DLD1 (cell line): ENCODE measurements around the gene ERG.

Experiments used
- in situ Hi-C: cut with HindIII; loops from 2 replicates; pipeline ENCODE4 v1.10.0; 2017; ENCODE audit warnings: low sequenced_read_pairs

The ERG gene

DNA sequence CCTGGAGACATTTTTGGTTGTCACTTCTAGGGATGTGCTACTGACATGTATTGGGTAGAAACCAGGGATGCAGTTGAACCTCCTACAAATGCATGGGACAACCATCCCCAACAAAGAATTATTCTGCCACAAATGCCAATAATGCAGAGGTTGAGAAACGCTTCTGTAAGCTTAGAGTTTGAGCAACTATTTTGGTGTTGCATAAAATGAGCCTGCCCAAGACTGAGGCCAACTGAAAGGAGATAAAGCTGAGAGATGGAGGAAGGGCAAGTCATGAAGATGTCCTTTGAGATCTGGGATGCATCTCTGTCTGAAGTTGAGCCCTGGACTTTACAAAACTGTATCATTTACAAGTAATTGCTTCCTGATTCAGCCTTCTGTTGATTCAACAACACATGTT lies 134.6 kb downstream of the ERG start:
- in situ Hi-C loops: loop anchor here (25.0 kb wide), 1 partner anchor 651 kb away; no protein-coding TSS in a partner anchor

DNA sequence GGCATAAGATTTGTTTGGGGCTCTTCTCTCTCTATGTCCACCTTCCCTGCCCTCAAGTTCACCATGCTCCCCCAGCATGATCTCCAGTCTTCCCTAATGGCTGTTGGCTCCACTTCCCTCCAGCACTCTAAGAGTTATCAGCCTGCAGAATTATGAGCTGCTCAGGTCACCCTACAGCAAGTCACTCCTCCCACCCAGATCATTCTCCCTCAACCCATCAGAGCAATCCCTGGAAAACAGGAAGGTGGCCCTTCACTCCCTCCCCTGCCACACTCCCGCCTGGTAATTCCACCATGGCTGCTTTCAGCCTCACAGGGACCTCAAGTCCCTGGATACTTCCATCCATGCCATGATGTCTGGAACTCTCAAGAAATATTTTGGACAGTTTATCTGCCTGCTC lies 137.0 kb downstream of the ERG start:
- in situ Hi-C loops: loop anchor here (25.0 kb wide), 1 partner anchor 649 kb away; no protein-coding TSS in a partner anchor

DNA sequence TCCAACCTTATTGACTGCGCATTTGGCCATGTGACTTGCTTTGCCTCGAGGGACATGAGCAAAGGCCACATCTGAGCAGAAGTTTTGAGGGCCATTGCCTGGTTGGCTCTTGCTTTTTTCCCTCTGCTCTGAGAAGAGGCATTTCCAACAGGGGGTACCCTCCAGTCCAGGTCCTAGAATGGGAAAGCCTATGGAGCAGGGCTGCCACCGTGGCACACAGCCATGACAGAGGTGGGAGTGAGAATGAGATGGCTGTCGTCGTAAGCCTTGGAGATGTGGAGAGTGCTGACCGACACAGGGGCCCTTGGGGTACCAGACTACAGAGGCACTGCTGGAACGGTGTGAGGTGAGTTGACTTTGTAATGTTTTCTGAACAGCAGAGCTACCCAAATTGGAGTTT lies 138.4 kb downstream of the ERG start:
- in situ Hi-C loops: loop anchor here (5.0 to 25.0 kb wide), 3 partner anchors 133 to 745 kb away; no protein-coding TSS in a partner anchor

DNA sequence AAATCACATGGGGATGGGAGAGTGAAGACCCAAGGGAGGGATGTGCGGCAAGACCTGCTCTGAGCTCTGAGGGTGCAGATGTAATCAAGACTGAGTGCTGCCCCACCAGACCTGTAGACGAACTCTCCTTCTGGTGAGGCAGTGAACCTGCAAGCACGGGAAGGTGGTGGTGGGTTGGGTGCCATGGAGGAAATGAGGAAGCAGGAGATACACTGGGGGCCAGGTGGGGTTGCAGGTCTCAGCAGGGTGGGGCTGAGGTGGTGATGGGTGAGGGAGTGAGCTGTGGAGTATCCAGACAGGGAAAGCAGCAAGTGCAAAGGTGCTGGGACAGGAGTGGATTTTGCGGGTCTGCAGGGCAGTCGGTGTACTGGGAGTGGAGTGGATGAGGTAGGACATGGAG lies 139.2 kb downstream of the ERG start:
- in situ Hi-C loops: loop anchor here (5.0 to 25.0 kb wide), 3 partner anchors 132 to 744 kb away; no protein-coding TSS in a partner anchor

DNA sequence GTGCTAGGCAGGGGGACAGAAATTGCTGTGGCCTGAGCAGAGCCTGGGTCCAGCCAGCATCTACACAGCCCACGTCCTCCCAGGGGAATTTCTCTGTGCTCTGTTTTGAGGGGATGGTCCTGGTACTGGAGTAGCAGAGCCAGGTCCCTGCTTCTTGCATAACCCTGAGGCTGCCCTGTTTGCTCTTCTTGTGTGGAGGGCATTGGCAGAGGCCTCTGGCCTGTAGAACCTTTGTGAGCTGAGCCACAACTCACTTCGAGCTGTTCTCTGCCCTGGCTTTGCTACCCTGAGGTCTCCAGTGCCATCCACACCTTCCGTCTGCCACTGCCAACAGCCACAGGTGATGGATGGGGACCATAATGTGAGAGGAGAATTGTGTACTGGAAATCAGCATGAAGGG lies 139.6 kb downstream of the ERG start:
- in situ Hi-C loops: loop anchor here (5.0 to 25.0 kb wide), 3 partner anchors 131 to 744 kb away; no protein-coding TSS in a partner anchor

DNA sequence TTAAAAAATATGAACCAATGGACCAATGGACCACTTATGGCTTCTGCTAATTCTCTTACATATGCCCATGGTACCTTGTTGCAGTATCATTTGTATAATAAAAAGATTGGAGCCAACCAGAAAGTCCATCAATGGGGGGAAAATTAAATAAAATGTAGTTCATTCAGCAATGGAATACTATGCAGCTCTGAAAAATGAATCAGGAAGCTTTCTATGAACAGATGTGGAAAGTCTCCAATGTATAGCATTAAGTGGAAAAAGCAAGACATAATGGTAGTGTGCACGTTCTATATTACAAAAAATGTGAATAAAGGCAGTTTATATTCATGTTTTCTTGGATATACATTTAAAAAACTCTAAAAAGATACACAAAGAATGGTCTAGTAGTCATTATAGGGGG lies 140.2 kb downstream of the ERG start:
- in situ Hi-C loops: loop anchor here (5.0 to 25.0 kb wide), 3 partner anchors 131 to 743 kb away; no protein-coding TSS in a partner anchor

DNA sequence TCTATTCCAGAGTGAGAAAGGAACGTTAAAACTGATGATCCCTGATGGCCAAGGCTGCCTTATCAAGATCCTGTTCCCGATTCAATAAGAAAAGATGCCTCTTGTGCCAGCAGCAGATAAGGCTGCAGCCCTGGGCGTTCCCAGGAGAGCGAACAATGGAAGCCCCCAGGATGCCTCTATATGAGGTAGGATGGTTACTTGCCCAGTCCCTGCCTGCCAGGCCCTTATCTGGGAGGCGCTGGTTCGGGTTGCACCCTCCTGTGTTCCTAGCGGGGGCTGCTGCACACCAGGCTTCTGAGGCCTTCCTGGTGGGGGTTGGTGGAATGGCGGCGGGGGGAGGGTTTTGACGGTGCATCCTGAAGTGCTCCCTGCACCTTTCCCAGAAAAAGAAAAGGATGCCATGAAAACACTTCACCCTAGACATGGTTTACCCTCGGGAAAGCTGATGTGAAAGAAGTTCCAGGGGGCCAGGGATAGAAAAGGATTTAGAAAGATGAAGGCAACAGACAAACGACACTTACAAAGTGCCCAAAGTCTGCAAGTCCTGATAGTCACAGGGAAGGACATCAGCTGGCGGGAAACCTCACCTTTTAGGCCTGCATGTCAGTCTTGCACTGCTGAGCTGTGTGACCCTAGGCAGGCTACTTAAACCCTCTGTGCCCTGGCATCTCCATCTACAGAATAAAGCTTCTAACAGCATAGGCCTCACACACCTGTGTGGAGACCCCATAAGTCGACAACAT lies 141.2 kb downstream of the ERG start:
- in situ Hi-C loops: loop anchor here (5.0 to 25.0 kb wide), 3 partner anchors 130 to 742 kb away; no protein-coding TSS in a partner anchor

DNA sequence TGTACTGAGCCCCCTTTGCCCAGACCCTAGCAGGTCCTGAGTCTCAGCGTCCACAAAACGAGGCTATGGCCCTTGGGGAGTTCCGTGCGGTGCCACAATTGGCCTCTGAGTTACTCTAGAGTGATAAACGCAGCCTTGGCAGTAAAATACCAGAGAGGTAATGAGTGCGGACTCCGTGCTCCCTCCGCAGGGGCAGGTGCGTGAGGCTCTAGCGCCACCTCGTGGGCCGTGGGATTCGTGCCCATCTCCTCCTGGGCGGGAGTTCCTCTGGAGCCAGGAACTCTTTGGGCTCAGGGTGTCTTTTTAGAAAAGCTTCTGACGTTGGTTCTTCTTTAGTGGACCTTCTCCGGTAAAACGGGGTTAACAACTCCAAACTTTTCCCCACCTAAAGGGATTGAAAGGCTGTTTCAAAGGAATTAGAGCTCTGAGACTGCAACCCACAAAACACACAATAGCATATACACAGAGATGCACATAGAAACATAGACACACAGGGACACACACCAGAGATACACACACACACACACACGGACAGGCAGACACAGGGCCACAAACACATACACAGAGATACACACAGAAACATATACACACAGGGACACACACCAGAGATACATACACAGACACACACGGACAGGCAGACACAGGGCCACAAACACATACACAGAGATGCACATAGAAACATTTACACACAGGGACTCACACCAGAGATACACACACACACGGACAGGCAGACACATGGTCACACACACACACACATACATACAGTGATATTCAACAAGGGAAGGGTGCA lies 142.1 kb downstream of the ERG start:
- in situ Hi-C loops: loop anchor here (5.0 to 25.0 kb wide), 3 partner anchors 129 to 741 kb away; no protein-coding TSS in a partner anchor

DNA sequence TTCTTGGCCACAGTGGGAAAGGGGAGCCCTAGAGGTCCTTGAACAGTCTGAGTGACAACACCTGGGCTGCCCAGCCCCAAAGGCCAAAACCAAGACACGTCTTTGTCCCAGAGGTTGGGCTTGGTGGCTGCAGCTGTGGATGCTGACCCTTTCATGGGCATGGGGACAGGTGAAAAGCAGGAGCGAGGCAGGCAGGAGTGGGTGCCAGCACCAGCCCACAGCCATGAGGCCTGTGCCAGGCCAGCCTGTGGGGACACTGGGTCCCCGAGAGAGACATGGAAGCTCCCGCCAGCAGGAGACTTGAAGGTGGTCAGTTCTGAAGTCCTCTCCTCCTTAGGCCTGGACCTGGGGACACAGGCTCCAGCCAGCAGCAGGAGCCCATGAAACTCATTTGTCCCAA lies 142.9 kb downstream of the ERG start:
- in situ Hi-C loops: loop anchor here (5.0 to 25.0 kb wide), 3 partner anchors 128 to 741 kb away; no protein-coding TSS in a partner anchor

DNA sequence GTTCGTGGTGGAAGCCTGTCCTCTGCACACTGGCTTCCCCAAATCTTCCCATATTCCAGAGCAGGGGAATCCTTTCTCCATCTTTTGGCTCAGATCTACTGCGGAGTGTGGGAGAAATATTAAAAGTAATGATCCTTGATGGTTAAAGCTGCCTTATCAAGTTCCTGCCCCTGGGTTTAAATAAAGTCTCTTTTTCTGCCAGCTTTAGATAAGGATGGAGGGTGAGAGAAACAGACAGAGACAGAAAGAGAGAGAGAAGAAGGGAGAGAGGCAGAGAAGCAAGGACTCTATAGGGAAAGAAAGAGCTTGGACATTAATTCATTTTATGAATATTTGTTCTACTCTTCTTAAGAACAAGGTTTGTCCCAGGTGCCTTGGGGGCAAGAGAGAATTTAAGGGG lies 143.5 kb downstream of the ERG start:
- in situ Hi-C loops: loop anchor here (5.0 to 25.0 kb wide), 3 partner anchors 127 to 740 kb away; no protein-coding TSS in a partner anchor

DNA sequence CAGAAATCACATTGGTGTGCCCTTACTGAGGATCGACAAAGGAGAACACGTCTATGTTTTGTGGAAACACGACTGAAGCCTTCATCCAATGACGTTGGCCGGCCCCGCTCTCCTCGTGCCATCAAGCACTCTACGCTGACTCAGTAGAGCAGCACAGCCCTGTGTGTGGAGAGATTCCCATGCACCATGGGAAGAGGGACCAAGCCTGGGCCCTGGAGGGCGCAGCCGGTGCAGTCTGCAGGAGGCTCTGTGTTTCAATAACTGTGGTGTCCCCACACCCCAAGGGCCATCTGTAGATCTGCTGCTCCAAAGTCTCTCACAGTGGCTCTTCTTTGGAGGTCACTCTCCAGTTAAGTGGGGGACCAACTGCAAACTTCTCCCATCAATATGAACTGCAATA lies 144.0 kb downstream of the ERG start:
- in situ Hi-C loops: loop anchor here (10.0 to 25.0 kb wide), 2 partner anchors 642 to 739 kb away; no protein-coding TSS in a partner anchor

DNA sequence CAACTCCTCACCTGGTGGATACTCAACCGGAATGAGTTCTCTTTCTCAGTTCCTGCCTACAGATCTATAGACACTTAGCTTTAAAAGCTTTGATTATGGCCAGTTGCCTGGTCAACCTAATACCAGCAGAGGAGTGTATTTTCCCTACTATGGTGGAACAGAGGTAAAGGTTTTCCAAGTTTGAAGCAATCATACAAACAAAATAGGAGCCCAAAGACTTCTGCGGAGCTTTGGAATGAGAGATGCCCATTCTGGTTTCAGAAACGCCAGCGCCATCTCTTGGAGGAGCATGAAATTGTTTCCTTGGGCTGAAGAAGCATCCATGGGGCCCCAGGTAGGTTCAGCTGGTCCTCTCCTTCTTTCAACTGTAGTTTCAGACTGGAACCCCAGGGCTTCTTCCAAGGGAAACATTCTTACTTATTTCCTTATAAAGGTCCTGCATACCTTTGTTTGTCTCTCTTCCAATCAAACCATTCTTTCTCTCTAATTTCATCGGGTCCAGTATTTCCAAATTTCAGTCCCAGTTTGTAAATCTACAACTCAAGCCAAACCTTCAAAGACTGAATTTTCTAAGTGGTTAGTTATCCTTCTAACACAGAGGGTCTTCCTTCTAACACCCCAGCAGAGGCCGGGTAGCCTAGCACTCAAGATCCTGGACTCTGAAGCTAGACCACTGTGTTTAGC lies 145.6 kb downstream of the ERG start:
- in situ Hi-C loops: loop anchor here (10.0 to 25.0 kb wide), 2 partner anchors 640 to 738 kb away; no protein-coding TSS in a partner anchor

DNA sequence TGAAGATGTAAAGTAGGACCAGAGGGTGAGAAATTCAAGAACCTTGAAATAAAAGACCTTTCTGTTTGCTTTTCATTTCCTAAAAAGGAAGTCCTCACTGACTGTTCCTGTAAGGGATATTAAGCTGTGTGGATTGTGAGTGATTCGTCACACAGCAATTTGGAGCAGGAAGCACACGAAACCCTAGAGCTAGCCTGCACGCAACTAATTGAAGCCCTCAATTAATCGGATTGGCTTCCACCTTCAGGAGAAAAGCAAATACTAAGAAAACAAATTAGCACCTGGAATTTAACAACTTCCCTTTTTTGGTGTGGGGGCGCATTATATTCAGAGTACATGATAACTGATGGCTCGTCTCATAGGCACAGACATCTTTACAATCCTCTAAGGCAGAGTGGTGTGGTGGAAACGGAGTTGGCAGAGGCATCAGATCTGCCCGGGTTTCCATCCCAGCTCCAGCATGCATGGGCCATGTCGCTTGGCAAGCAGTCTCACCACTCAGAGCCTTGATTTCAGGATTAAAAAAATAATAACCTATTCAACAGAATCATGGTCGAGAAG lies 146.2 kb downstream of the ERG start:
- in situ Hi-C loops: loop anchor here (10.0 to 25.0 kb wide), 2 partner anchors 640 to 737 kb away; no protein-coding TSS in a partner anchor

DNA sequence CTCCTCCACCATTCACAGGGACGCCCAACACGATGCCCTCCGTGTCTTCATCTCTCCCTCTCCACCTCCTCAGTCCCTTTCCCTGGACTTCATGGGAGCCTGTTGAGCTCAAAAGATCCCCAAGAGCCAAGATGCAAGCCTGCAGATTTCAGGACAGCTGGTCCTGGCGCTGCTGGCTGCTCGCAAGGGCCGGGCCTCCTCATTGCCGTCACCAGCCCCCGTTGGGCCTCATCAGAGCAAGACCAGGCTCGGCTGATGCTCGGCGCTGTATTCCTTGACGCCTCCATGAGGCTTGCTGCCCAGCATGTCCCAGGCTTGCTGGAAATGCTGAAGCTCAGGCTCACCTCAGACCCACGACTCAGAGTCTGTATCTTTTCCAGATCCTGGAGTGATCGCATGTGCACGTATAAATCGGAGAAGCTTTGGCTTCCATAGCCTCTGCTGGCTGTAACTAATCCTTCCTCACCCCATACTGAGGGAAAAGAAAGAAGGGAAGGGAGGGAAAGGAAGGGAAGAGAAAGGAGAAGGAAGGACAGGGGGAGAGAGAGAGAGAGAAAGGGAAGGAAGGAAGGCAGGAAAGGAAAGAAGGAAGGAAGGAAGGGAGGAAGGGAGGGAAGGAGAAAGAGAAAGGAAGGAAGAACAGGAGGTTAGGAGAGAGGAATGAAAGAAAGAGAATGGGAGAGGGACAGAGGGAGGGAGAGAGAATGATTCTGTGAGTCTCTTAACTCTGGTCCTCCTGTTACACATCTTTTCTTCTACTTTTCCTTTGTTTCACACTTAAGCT lies 146.9 kb downstream of the ERG start:
- in situ Hi-C loops: loop anchor here (10.0 to 25.0 kb wide), 2 partner anchors 639 to 737 kb away; no protein-coding TSS in a partner anchor

DNA sequence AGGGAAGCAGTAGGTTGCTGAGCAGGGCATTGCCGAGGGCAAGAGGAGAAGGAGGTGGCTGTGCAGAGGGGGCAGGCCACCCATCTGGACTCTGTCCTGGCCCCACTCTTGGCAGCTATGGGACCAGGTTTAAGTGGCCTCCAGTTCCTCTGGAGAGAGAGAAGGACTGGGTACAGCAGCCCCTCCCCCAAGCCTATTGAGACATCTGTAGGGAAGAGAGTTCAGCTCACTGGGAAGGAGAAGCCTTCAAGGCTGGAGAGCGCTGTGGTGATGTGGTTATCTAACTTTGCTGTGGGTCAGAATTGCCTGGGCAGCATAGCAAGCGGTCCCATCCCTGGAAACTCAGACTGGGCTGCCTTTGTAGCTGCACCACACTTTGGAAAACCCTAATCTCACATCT lies 147.6 kb downstream of the ERG start:
- in situ Hi-C loops: loop anchor here (10.0 to 25.0 kb wide), 2 partner anchors 638 to 736 kb away; no protein-coding TSS in a partner anchor

DNA sequence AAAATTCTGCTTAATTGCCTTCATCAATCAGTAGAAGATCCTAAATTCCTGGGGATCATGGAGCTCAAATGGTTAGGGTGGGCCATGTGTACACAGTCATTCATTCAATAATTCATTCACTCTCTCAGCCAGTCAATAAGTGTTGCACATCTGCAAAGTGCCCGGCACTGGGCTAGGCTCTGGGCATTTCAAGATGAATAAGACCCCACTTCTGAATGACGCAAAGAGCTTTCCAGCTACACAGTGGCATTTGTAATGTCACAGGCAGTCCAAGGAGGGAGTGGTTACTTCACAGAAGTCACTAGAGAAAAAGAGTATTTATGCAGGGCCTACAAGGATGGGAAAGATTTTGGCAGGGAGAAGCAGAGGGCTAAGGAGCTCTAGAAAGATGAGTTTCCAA lies 148.3 kb downstream of the ERG start:
- in situ Hi-C loops: loop anchor here (10.0 to 25.0 kb wide), 2 partner anchors 638 to 735 kb away; no protein-coding TSS in a partner anchor

DNA sequence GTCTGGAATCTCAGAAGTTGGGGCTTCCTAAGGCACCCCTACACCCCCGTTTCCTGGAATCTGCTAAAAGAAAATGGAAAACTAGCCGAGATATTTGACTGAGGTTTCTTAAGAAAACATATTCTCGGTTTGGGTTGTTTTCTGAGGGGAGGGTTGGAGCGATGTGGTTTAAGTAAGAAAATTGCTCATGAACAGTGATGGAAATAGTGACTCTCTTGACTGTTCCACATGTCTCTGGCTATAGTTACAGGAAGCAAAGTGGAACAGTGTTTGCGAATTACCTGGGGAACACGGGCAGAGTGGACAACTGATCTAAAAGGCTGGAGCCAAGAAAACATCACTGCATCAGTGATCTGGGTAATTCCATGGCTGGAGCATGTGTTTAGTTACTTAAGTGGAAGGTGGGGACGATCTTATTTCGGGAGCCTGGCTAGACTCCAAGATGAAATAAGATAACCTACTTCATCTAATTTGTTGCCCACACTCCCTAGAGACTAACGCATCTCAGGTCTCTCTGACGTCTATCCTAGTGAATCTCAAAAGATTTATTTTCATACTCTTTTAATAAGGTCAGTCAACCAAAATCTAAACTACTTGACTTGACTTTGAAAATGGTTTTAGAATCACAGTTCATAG lies 149.0 kb downstream of the ERG start:
- in situ Hi-C loops: no loop called here

DNA sequence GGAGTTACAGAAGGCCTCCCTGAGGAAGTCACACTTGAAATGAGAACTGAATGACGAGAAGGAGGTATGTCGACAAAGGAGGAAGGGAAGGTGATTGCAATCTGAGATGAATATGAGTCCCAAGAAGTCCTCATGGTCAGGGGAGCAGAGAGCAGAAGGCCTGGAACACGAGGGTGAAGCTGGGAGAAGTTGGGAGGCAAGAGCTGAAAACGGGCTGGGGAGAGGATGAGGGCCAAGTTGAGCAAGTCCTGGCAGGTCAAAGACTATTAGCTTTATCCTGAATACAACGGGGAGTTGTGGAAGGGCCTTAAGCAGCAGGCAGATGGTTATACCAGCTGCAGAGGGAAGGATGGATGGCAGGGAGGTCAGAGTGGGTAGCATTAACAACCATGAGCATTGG lies 152.0 kb downstream of the ERG start:
- in situ Hi-C loops: no loop called here

DNA sequence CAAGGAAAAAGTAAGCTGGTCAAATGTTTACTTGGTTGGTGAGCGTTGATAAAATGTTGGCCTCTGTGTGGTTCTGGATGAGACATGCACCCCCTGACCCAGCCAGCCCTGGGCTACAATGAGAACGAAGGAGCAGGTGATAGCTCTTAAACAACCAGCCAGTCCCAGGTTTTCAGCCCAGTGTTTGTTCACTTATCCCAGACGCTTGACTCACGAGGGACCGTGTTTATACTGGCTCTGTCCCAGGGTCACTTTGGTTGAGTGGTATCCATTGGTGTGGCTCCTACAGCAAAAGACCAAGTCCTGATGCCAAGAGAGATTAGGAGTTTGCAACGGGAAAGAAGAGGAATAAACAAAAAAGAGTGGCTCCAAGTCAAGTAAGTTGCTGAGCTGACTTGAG lies 154.6 kb downstream of the ERG start:
- in situ Hi-C loops: no loop called here
